Muscle layer of colon (tissue), 2 donors: Measurements from ENCODE around the gene NRK.
"Not testable (repeated sequence)": the region's sequence is repeated elsewhere in the genome, so short reads cannot be mapped to it uniquely, and the experiment has no call there.

ENCODE experiments used
- H3K27ac ChIP-seq: one replicate; pipeline ENCODE4 v1.7.0; 2013; ENCODE audit warnings: low read depth, mild to moderate bottlenecking, low read length, moderate library complexity
- H3K27me3 ChIP-seq, 2 donors: one replicate each; pipeline ENCODE4 v1.7.0; 2013; ENCODE audit warnings: low read length in 2 of 2, mild to moderate bottlenecking in 2 of 2; ENCODE audit not compliant: insufficient read depth in 2 of 2, control insufficient read depth in 1 of 2
- H3K36me3 ChIP-seq: one replicate; pipeline ENCODE4 v1.7.0; 2013; ENCODE audit warnings: mild to moderate bottlenecking, low read length; ENCODE audit not compliant: insufficient read depth
- H3K4me1 ChIP-seq: one replicate; pipeline ENCODE4 v1.7.0; 2013; ENCODE audit warnings: mild to moderate bottlenecking, low read length; ENCODE audit not compliant: insufficient read depth
- H3K4me3 ChIP-seq, 2 donors: one replicate each; pipeline ENCODE4 v1.7.0; 2013; ENCODE audit warnings: low read length in 2 of 2, low read depth in 1 of 2, mild to moderate bottlenecking in 1 of 2, moderate library complexity in 1 of 2
- H3K9ac ChIP-seq: one replicate; pipeline ENCODE4 v1.7.0; 2013; ENCODE audit warnings: low read length
- H3K9me3 ChIP-seq: one replicate; pipeline ENCODE4 v1.7.0; 2013; ENCODE audit warnings: mild to moderate bottlenecking, low read length
- donor health status: abdominal sarcoma.
- donor health status: Adenocarcinoma of cecum.

The NRK gene, protein sequence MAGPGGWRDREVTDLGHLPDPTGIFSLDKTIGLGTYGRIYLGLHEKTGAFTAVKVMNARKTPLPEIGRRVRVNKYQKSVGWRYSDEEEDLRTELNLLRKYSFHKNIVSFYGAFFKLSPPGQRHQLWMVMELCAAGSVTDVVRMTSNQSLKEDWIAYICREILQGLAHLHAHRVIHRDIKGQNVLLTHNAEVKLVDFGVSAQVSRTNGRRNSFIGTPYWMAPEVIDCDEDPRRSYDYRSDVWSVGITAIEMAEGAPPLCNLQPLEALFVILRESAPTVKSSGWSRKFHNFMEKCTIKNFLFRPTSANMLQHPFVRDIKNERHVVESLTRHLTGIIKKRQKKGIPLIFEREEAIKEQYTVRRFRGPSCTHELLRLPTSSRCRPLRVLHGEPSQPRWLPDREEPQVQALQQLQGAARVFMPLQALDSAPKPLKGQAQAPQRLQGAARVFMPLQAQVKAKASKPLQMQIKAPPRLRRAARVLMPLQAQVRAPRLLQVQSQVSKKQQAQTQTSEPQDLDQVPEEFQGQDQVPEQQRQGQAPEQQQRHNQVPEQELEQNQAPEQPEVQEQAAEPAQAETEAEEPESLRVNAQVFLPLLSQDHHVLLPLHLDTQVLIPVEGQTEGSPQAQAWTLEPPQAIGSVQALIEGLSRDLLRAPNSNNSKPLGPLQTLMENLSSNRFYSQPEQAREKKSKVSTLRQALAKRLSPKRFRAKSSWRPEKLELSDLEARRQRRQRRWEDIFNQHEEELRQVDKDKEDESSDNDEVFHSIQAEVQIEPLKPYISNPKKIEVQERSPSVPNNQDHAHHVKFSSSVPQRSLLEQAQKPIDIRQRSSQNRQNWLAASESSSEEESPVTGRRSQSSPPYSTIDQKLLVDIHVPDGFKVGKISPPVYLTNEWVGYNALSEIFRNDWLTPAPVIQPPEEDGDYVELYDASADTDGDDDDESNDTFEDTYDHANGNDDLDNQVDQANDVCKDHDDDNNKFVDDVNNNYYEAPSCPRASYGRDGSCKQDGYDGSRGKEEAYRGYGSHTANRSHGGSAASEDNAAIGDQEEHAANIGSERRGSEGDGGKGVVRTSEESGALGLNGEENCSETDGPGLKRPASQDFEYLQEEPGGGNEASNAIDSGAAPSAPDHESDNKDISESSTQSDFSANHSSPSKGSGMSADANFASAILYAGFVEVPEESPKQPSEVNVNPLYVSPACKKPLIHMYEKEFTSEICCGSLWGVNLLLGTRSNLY (N-terminal part only)

GRCh38 chrX:105822138-105823091 lies at the start of gene NRK:
Gene NRK, plus strand, starts transcription at chrX:105822539. Its CDS starts 307 bp downstream, at chrX:105822846.
- Histone ChIP-seq H3K27ac (no peak within 1 kb of the TSS), H3K27me3 (peaks cover 5 to 29% of the 10 kb centered on the region in 2 donors), H3K9me3 (no peaks in the 10 kb centered on the region), H3K4me1 (no peaks in the 10 kb centered on the region), H3K9ac (no peak within 1 kb of the TSS), H3K36me3 (no peaks in the 10 kb centered on the region), H3K4me3 (peak within 1 kb of the TSS; percentile 11 to 27)

DNA sequence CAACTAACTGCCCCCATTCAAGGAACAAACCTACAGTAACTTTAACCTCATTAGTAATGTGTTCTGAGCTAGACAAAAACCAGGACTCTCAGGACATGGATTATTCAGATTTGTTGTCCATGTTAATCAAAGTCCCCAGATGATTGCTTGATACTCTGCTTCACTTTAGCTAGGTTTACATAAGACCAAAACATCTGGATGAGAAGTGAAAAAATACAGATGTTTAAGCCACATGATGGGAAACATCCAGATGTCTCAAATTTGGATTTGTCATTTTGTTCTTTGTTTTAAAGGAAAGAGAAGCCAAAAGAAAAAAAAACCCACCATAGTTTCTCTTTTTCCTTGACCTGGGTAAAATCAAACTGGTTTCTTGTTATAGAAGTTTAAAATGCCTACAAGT lies 48.5 kb upstream of the NRK start:
- H3K4me1 ChIP-seq = no peaks in the 10 kb centered on the region
- no peaks in the 10 kb centered on the region for H3K36me3 ChIP-seq
- H3K4me3 ChIP-seq = no peak overlapping the region
- H3K27ac ChIP-seq = no peak overlapping the region
- H3K9ac ChIP-seq = no peak overlapping the region
- H3K27me3 ChIP-seq = peaks cover 0 to 3% of the 10 kb centered on the region in 2 donors
- no peaks in the 10 kb centered on the region for H3K9me3 ChIP-seq

GRCh38 chrX:105775679-105776078 lies 46.7 kb upstream of the NRK start:
- no peaks in the 10 kb centered on the region for H3K27me3 ChIP-seq
- no peak overlapping the region for H3K27ac ChIP-seq
- no peak overlapping the region for H3K4me3 ChIP-seq
- no peak overlapping the region for H3K9ac ChIP-seq
- no peaks in the 10 kb centered on the region for H3K9me3 ChIP-seq
- no peaks in the 10 kb centered on the region for H3K36me3 ChIP-seq
- no peaks in the 10 kb centered on the region for H3K4me1 ChIP-seq

DNA sequence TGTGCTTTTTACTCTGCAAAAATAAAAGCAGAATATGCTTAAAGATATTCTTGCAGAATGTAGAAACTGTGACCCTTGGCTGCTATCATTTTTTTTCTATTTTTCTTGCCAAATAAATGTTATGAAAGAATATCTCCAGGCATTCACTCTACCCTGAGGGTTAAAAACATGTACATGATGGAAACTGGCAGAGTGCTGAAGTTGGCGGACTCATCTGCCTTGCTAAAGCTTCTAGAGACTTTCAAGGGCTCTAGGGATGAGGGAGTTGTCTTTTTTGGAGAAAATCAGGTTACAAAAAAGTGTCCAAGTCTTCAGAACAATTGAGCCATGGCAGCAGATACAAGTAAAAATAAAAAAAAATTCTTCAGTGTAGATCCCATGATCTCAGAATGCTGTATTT lies 40.5 kb upstream of the NRK start:
- H3K4me1 ChIP-seq = no peaks in the 10 kb centered on the region
- H3K9ac ChIP-seq = no peak overlapping the region
- H3K9me3 ChIP-seq = no peaks in the 10 kb centered on the region
- no peaks in the 10 kb centered on the region for H3K27me3 ChIP-seq
- H3K36me3 ChIP-seq = no peaks in the 10 kb centered on the region
- H3K4me3 ChIP-seq = no peak overlapping the region
- no peak overlapping the region for H3K27ac ChIP-seq

DNA sequence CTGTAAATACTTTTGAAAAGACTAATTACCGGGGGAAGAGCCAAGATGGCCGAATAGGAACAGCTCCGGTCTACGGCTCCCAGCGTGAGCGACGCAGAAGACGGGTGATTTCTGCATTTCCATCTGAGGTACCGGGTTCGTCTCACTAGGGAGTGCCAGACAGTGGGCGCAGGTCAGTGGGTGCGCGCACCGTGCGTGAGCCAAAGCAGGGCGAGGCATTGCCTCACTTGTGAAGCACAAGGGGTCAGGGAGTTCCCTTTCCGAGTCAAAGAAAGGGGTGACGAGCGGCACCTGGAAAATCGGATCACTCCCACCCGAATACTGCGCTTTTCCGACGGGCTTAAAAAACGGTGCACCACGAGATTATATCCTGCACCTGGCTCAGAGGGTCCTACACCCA lies 25.5 kb upstream of the NRK start:
- H3K4me3 ChIP-seq, H3K27ac ChIP-seq, H3K27me3 ChIP-seq, H3K9me3 ChIP-seq, H3K9ac ChIP-seq, H3K4me1 ChIP-seq, H3K36me3 ChIP-seq: not testable (repeated sequence)

DNA sequence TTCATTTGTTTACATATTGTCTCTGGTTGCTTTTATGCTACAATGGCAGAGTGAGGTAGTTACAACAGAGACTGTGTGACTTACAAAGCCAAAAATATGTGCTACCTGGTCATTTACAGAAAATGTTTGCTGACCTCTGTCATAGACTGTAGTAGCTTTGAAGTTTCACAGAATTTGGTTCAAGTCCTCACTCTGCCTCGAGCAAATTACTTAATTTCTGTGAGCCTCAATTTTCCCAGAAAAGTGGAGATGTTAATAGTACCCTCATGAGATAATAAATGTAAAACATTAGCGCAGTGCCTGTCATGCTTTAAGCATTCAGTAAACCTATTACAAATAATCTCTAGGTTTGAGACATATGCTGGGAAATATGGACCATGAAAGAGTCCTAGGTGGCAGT lies 18.4 kb upstream of the NRK start:
- Histone ChIP-seq H3K4me1 (no peaks in the 10 kb centered on the region), H3K27me3 (no peaks in the 10 kb centered on the region), H3K4me3 (no peak overlapping the region), H3K36me3 (no peaks in the 10 kb centered on the region), H3K9ac (no peak overlapping the region), H3K27ac (no peak overlapping the region), H3K9me3 (no peaks in the 10 kb centered on the region)

DNA sequence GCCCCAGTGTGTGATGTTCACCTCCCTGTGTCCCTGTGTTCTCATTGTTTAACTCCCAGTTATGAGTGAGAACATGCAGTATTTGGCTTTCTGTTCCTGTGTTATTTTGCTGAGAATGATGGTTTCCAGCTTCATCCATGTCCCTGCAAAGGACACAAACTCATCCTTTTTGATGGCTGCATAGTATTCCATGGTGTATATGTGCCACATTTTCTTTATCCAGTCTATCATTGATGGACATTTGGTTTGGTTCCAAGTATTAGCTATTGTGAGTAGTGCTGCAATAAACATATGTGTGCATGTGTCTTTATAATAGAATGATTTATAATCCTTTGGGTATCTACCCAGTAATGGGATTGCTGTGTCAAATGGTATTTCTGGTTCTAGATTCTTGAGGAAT lies 16.7 kb upstream of the NRK start:
- not testable (repeated sequence) for H3K27me3 ChIP-seq, H3K4me1 ChIP-seq, H3K36me3 ChIP-seq, H3K9ac ChIP-seq, H3K9me3 ChIP-seq, H3K4me3 ChIP-seq, H3K27ac ChIP-seq

GRCh38 chrX:105816517-105816916 lies 5.8 kb upstream of the NRK start:
- H3K27ac ChIP-seq = no peak overlapping the region
- no peak overlapping the region for H3K9ac ChIP-seq
- peaks cover 5 to 11% of the 10 kb centered on the region in 2 donors for H3K27me3 ChIP-seq
- H3K36me3 ChIP-seq = no peaks in the 10 kb centered on the region
- no peaks in the 10 kb centered on the region for H3K9me3 ChIP-seq
- H3K4me3 ChIP-seq = no peak overlapping the region
- no peaks in the 10 kb centered on the region for H3K4me1 ChIP-seq

GRCh38 chrX:105820247-105820646 lies 2.1 kb upstream of the NRK start:
- no peak overlapping the region for H3K27ac ChIP-seq
- no peak overlapping the region for H3K9ac ChIP-seq
- H3K4me1 ChIP-seq = no peaks in the 10 kb centered on the region
- no peaks in the 10 kb centered on the region for H3K36me3 ChIP-seq
- H3K4me3 ChIP-seq = no peak overlapping the region
- H3K9me3 ChIP-seq = no peaks in the 10 kb centered on the region
- peaks cover 5 to 29% of the 10 kb centered on the region in 2 donors for H3K27me3 ChIP-seq

DNA sequence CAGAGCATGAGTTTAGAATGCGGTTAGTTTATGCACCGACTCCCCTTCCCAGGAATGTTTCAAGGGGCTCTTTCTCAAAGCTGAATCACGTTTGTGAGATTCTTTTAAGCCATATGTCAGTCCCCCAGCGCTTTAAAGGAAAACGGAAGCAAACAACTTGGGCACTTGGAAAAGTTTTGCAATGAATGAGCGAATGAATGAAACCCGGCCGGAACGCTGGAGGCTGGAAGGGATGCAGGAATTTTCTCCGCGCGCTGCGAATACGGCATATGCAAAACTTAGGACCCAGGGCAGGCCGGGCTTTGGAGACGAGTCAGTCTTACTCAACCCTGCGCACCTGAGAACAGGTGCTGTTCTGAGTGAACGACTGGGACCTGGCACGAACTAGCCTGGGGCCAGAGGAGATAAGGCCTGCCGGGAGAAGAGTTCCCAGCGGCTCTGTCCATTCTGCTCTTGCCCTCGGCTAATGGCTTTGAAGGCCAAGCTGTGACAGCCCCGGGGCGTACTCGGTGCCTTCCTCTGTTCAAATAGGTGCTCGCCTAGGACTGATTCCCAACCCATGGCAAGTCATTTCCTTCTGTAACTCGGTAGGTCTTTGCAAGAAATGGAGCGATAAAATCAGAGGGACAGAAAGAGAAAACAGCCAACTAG lies 743 bp upstream of the NRK start:
- Histone ChIP-seq H3K9me3 (no peaks in the 10 kb centered on the region), H3K27ac (no peak overlapping the region), H3K9ac (no peak overlapping the region), H3K4me1 (no peaks in the 10 kb centered on the region), H3K27me3 (peaks cover 5 to 29% of the 10 kb centered on the region in 2 donors), H3K4me3 (peak overlapping the region in 1 of 2 donors; percentile 27), H3K36me3 (no peaks in the 10 kb centered on the region)
